DND-41 (cell line): ENCODE data around the gene ADIPOQ.
"Not testable (repeated sequence)": the region's sequence is repeated elsewhere in the genome, so short reads cannot be mapped to it uniquely, and the experiment has no call there.

Source experiments
- ATAC-seq: fragments of 200-7000 bp; cut with Tn5 transposase; 3 replicates; pipeline ENCODE4 v1.9.1; 2021; ENCODE audit warnings: low read depth; ENCODE audit not compliant: insufficient read depth
- DNase-seq: peaks from one replicate; pipeline ENCODE4 v3.0.0-alpha.2; 2020
- H2AFZ ChIP-seq: 2 replicates; pipeline ENCODE4 v1.6.0; 2012; ENCODE audit warnings: low read depth, low read length
- H3K27ac ChIP-seq: 2 replicates; pipeline ENCODE4 v1.5.1; 2012; ENCODE audit warnings: low read length, inconsistent platforms
- H3K27me3 ChIP-seq: fragments of 200-600 bp; sonication (generic); 2 replicates; pipeline ENCODE4 v1.6.0; 2012; ENCODE audit warnings: low read length, mild to moderate bottlenecking, inconsistent platforms; ENCODE audit not compliant: insufficient read depth, poor library complexity
- H3K36me3 ChIP-seq: 2 replicates; pipeline ENCODE4 v1.5.1; 2012; ENCODE audit warnings: low read length, inconsistent platforms; ENCODE audit not compliant: insufficient read depth
- H3K4me1 ChIP-seq: 2 replicates; pipeline ENCODE4 v1.5.1; 2012; ENCODE audit warnings: mild to moderate bottlenecking, low read length; ENCODE audit not compliant: insufficient read depth
- H3K4me2 ChIP-seq: 2 replicates; pipeline ENCODE4 v1.6.0; 2012; ENCODE audit warnings: mild to moderate bottlenecking, moderate library complexity, low read length, inconsistent platforms; ENCODE audit not compliant: insufficient read depth
- H3K4me3 ChIP-seq, 2 experiments: fragments of 200-600 bp in 1 of 2; shearing (Covaris generic) in 1 of 2; 2 replicates each; pipeline ENCODE4 v1.5.1; 2012 to 2016; ENCODE audit warnings: inconsistent platforms in 2 of 2, low read length in 2 of 2, mild to moderate bottlenecking in 2 of 2, low read depth in 1 of 2, moderate library complexity in 1 of 2
- H3K79me2 ChIP-seq: 2 replicates; pipeline ENCODE4 v1.6.0; 2012; ENCODE audit warnings: low read length, inconsistent platforms; ENCODE audit not compliant: insufficient read depth
- H3K9ac ChIP-seq: 2 replicates; pipeline ENCODE4 v1.6.0; 2012; ENCODE audit warnings: low read depth, mild to moderate bottlenecking, inconsistent platforms, low read length, moderate library complexity
- H3K9me3 ChIP-seq: 2 replicates; pipeline ENCODE4 v1.5.1; 2012; ENCODE audit warnings: low read length, moderate library complexity, mild to moderate bottlenecking, inconsistent platforms; ENCODE audit not compliant: insufficient read depth, severe bottlenecking
- H4K20me1 ChIP-seq: 2 replicates; pipeline ENCODE4 v1.6.0; 2012; ENCODE audit warnings: low read length; ENCODE audit not compliant: insufficient read depth
- EZH2 ChIP-seq: IDR thresholded peaks from 3 replicates; pipeline ENCODE4 v1.6.1; 2012; ENCODE audit warnings: borderline replicate concordance, low read depth, mild to moderate bottlenecking, moderate library complexity, low read length, inconsistent platforms; ENCODE audit not compliant: severe bottlenecking
- TF ChIP-seq, protein P1 (sequence below): IDR thresholded peaks from 2 replicates; pipeline ENCODE4 v1.5.1; 2012; ENCODE audit warnings: borderline replicate concordance, low read length, moderate library complexity, mild to moderate bottlenecking; ENCODE audit not compliant: poor library complexity, severe bottlenecking; ENCODE audit errors: extremely low read depth

Gene ADIPOQ

DNA sequence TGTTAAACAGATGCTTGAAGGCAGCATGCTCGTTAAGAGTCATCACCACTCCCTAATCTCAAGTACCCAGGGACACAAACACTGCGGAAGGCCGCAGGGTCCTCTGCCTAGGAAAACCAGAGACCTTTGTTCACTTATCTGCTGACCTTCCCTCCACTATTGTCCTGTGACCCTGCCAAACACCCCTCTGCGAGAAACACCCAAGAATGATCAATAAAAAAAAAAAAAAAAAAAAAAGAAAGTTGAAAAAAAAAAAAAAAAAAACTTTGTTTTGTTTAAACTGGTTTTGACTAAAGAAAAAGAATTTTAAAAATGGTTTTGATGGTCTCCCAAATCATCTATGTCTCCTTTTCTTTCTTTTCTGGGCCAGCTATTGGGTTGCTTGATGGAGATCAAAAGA lies 32.3 kb downstream of the ADIPOQ start:
- not testable (repeated sequence) for H3K27ac ChIP-seq, H2AFZ ChIP-seq, H3K4me2 ChIP-seq, H3K4me1 ChIP-seq, H3K79me2 ChIP-seq, H3K27me3 ChIP-seq, H3K9ac ChIP-seq, ATAC-seq, H3K4me3 ChIP-seq, H3K9me3 ChIP-seq, H3K36me3 ChIP-seq, DNase-seq, H4K20me1 ChIP-seq

DNA sequence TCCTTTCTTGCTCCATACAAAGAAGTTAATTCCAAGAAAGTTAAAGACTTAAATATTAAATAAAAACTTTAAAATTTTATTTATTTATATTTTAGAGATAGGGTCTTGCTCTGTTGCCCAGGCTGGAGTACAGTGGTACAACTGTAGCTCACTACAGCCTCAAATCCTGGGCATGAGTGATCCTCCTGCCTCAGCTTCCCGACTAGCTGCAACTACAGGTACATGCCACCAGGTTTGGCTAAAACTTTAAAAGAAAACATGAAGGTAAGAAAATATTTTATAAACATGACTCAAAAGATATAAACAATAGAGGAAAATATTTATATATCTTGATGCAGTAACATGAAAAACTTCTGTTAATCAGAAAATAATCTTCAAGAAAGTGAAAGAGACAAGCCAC lies 33.2 kb downstream of the ADIPOQ start:
- Histone ChIP-seq H2AFZ (no peak overlapping the region), H3K36me3 (no peaks in the 10 kb centered on the region), H3K79me2 (no peaks in the 10 kb centered on the region), H3K4me2 (no peak overlapping the region), H3K4me1 (no peaks in the 10 kb centered on the region), H3K27ac (no peak overlapping the region), H3K9ac (no peak overlapping the region), H3K4me3 (no peak overlapping the region), H3K9me3 (no peaks in the 10 kb centered on the region), H3K27me3 (no peaks in the 10 kb centered on the region), H4K20me1 (no peaks in the 10 kb centered on the region)
- DNase-seq (no peak), ATAC-seq (no peak)
- TF ChIP-seq, protein P1, sequence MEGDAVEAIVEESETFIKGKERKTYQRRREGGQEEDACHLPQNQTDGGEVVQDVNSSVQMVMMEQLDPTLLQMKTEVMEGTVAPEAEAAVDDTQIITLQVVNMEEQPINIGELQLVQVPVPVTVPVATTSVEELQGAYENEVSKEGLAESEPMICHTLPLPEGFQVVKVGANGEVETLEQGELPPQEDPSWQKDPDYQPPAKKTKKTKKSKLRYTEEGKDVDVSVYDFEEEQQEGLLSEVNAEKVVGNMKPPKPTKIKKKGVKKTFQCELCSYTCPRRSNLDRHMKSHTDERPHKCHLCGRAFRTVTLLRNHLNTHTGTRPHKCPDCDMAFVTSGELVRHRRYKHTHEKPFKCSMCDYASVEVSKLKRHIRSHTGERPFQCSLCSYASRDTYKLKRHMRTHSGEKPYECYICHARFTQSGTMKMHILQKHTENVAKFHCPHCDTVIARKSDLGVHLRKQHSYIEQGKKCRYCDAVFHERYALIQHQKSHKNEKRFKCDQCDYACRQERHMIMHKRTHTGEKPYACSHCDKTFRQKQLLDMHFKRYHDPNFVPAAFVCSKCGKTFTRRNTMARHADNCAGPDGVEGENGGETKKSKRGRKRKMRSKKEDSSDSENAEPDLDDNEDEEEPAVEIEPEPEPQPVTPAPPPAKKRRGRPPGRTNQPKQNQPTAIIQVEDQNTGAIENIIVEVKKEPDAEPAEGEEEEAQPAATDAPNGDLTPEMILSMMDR, result no peak
- TF ChIP-seq EZH2, result no peak

DNA sequence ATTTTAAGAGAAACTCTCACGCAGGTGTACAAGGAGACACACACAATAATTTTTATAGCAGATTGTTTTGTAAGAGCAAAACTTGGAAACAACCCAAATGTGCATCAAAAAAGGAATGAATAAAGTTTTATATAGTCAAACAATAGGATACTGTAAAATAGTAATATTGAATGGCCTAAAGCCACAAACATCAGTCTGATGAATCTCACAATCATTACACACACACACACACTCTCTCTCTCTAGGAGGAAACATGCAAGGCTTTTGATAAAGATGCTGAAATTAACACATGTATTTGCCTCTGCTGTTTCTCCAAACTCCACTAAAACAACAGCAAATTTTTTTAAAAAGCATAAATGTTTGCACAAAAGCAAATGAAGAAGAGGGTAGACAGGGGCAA lies 37.3 kb downstream of the ADIPOQ start:
- no peak for ATAC-seq
- no peak overlapping the region for H3K4me3 ChIP-seq
- no peaks in the 10 kb centered on the region for H4K20me1 ChIP-seq

DNA sequence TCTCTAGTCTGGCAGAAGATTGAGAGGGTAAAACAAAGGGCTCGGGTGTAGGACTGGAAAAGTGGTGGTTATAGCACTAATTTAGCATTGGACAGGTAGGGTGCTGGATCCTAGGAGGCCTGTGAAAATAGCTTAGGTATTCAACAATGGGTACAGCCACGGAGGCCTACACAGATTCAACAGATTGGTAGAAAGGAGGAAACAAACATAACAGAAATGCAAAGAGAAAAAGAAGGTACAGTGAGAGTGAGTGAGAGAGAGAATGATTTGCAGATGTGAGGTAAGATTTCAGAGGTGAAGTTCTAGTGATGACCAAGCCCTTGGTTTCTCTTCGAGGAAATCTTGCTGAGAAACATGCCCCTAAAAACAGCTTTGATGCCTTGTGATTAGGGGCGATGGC lies 37.9 kb downstream of the ADIPOQ start:
- Histone ChIP-seq H3K9ac (no peak overlapping the region), H3K4me2 (no peak overlapping the region), H3K9me3 (no peaks in the 10 kb centered on the region), H2AFZ (no peak overlapping the region), H3K4me1 (no peaks in the 10 kb centered on the region), H3K4me3 (no peak overlapping the region), H3K27ac (no peak overlapping the region), H3K79me2 (no peaks in the 10 kb centered on the region), H4K20me1 (no peaks in the 10 kb centered on the region), H3K27me3 (no peaks in the 10 kb centered on the region), H3K36me3 (no peaks in the 10 kb centered on the region)
- no peak for TF ChIP-seq EZH2
- TF ChIP-seq, protein P1, result no peak
- ATAC-seq (no peak), DNase-seq (no peak)

More for the DNA sequence above, 37.3 kb downstream of the ADIPOQ start:
- TF ChIP-seq EZH2, result no peak
- TF ChIP-seq, protein P1, result no peak
- no peak for DNase-seq
- no peaks in the 10 kb centered on the region for H3K36me3 ChIP-seq
- no peaks in the 10 kb centered on the region for H3K27me3 ChIP-seq
- no peaks in the 10 kb centered on the region for H3K9me3 ChIP-seq
- H3K4me1 ChIP-seq, result no peaks in the 10 kb centered on the region
- no peak overlapping the region for H3K27ac ChIP-seq
- H3K9ac ChIP-seq, result no peak overlapping the region
- H3K4me2 ChIP-seq, result no peak overlapping the region
- H3K79me2 ChIP-seq, result no peaks in the 10 kb centered on the region
- no peak overlapping the region for H2AFZ ChIP-seq
